HepG2 (cell line): ENCODE data around the gene REM2. TPM values are rescaled to one million over a fixed set of nuclear protein-coding genes. Genes with fewer than 3 reads are reported as not detected.

Experiments used
- ATAD3A ChIP-seq: sonication (generic); formaldehyde crosslinking; IDR thresholded peaks from 2 replicates; pipeline ENCODE4 v1.4.0; 2020; ENCODE audit warnings: missing genetic modification reagents
- RFX5 ChIP-seq: IDR thresholded peaks from 2 replicates; pipeline ENCODE4 v1.6.1; 2011; ENCODE audit warnings: low read depth, low read length, improper control_type of control experiment
- SKI ChIP-seq: fragments of 450-650 bp; IDR thresholded peaks from one replicate; pipeline ENCODE4 v1.6.1; 2018; ENCODE audit warnings: mild to moderate bottlenecking; ENCODE audit not compliant: partially characterized antibody
- ZNF274 ChIP-seq: sonication (generic); formaldehyde crosslinking; IDR thresholded peaks from 2 replicates; pipeline ENCODE4 v1.5.1; 2020; ENCODE audit warnings: mild to moderate bottlenecking, missing genetic modification reagents
- ZNF530 ChIP-seq: sonication (generic); formaldehyde crosslinking; IDR thresholded peaks from 2 replicates; pipeline ENCODE4 v1.5.0; 2020; ENCODE audit warnings: low read depth, mild to moderate bottlenecking, missing genetic modification reagents
- ZNF7 ChIP-seq: IDR thresholded peaks from 2 replicates; pipeline ENCODE4 v1.6.1; 2016; ENCODE audit warnings: missing biosample characterization, missing genetic modification reagents
- polyA plus RNA-seq, 8 experiments: library from polyadenylated mRNA; depleted of rRNA in 3 of 8; stranded (reverse) in 7 of 8; unstranded in 1 of 8; fragments of >200 nt; fragmentation: Illumina TruSeq in 4 of 8; extraction: Trizol in 4 of 8; gene quantifications; 2 replicates each; pipeline versions ENCODE4 v1.2.1 to v1.2.3, GENCODE V29; 2011 to 2016; ENCODE audit warnings: low read depth in 4 of 8, missing spikeins in 1 of 8, mixed read lengths in 1 of 8; ENCODE audit not compliant: insufficient read depth in 1 of 8
- total RNA-seq, 5 experiments: library from RNA; depleted of rRNA; stranded (reverse); fragments of >200 nt; fragmentation: Illumina TruSeq; extraction: Trizol; gene quantifications; 2 replicates each; pipeline ENCODE4 v1.2.3, GENCODE V29; 2016; ENCODE audit warnings: low read depth in 1 of 5
- TF ChIP-seq, protein P1 (sequence below): sonication (generic); formaldehyde crosslinking; IDR thresholded peaks from 2 replicates; pipeline ENCODE4 v1.4.0; 2020; ENCODE audit warnings: missing genetic modification reagents
- TF ChIP-seq, protein P2 (sequence below): IDR thresholded peaks from 2 replicates; pipeline ENCODE4 v1.6.1; 2012; ENCODE audit warnings: inconsistent platforms
- TF ChIP-seq, protein P3 (sequence below): sonication (generic); formaldehyde crosslinking; IDR thresholded peaks from 2 replicates; pipeline ENCODE4 v1.4.0; 2020; ENCODE audit warnings: mild to moderate bottlenecking, missing genetic modification reagents
- TF ChIP-seq, protein P4 (sequence below): sonication (generic); formaldehyde crosslinking; IDR thresholded peaks from 2 replicates; pipeline ENCODE4 v1.5.1; 2020; ENCODE audit warnings: mild to moderate bottlenecking, moderate library complexity, missing genetic modification reagents
- TF ChIP-seq, protein P5 (sequence below): sonication (generic); formaldehyde crosslinking; IDR thresholded peaks from 2 replicates; pipeline ENCODE4 v1.4.0; 2020; ENCODE audit warnings: mild to moderate bottlenecking, low read depth, missing genetic modification reagents
- TF ChIP-seq, protein P6 (sequence below): sonication (generic); formaldehyde crosslinking; IDR thresholded peaks from 2 replicates; pipeline ENCODE4 v1.5.0; 2020; ENCODE audit warnings: missing genetic modification reagents
- TF ChIP-seq, protein P7 (sequence below): sonication (generic); formaldehyde crosslinking; IDR thresholded peaks from 2 replicates; pipeline ENCODE4 v1.4.0; 2020; ENCODE audit warnings: missing genetic modification reagents

The REM2 gene
- total and polyA plus RNA-seq, 2 of the 13 experiments (the other 11 are each of a cell fraction or from before 2014, with no cell fraction given): 0.20 TPM; not detected in 1

DNA sequence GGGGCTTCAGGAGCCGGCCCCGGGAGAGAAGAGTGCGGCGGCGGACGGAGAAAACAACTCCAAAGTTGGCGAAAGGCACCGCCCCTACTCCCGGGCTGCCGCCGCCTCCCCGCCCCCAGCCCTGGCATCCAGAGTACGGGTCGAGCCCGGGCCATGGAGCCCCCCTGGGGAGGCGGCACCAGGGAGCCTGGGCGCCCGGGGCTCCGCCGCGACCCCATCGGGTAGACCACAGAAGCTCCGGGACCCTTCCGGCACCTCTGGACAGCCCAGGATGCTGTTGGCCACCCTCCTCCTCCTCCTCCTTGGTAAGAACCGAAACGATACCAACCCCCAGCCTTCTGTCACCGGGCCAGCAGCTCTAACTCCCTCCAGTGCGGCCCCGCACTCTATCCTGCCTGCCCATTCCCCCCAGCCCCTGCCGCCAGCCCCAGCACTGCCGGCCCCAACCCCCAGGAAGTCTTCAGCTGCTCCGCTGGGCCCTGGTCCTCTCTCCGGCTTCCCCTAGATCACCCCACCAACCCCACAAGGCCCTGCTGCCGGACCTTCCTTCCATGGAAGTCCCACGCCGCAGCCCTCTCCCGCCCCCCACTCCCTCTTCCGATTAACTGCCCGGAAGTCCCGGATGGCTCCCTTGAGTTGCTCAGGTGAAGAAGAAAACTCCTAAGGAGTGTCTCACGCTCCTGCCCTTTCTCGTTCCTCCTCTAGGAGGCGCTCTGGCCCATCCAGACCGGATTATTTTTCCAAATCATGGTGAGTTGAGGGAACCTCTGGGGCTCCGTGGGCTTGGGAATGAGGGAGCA, 10.8 kb upstream of the REM2 start (continued):
- TF ChIP-seq, protein P1, sequence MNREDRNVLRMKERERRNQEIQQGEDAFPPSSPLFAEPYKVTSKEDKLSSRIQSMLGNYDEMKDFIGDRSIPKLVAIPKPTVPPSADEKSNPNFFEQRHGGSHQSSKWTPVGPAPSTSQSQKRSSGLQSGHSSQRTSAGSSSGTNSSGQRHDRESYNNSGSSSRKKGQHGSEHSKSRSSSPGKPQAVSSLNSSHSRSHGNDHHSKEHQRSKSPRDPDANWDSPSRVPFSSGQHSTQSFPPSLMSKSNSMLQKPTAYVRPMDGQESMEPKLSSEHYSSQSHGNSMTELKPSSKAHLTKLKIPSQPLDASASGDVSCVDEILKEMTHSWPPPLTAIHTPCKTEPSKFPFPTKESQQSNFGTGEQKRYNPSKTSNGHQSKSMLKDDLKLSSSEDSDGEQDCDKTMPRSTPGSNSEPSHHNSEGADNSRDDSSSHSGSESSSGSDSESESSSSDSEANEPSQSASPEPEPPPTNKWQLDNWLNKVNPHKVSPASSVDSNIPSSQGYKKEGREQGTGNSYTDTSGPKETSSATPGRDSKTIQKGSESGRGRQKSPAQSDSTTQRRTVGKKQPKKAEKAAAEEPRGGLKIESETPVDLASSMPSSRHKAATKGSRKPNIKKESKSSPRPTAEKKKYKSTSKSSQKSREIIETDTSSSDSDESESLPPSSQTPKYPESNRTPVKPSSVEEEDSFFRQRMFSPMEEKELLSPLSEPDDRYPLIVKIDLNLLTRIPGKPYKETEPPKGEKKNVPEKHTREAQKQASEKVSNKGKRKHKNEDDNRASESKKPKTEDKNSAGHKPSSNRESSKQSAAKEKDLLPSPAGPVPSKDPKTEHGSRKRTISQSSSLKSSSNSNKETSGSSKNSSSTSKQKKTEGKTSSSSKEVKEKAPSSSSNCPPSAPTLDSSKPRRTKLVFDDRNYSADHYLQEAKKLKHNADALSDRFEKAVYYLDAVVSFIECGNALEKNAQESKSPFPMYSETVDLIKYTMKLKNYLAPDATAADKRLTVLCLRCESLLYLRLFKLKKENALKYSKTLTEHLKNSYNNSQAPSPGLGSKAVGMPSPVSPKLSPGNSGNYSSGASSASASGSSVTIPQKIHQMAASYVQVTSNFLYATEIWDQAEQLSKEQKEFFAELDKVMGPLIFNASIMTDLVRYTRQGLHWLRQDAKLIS (CRISPR knock-in tag): no peak
- TF ChIP-seq, protein P2, sequence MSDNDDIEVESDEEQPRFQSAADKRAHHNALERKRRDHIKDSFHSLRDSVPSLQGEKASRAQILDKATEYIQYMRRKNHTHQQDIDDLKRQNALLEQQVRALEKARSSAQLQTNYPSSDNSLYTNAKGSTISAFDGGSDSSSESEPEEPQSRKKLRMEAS: 0 out of 2 replicates have a peak, but pooled peaks have one; percentile 19
- TF ChIP-seq, protein P3, sequence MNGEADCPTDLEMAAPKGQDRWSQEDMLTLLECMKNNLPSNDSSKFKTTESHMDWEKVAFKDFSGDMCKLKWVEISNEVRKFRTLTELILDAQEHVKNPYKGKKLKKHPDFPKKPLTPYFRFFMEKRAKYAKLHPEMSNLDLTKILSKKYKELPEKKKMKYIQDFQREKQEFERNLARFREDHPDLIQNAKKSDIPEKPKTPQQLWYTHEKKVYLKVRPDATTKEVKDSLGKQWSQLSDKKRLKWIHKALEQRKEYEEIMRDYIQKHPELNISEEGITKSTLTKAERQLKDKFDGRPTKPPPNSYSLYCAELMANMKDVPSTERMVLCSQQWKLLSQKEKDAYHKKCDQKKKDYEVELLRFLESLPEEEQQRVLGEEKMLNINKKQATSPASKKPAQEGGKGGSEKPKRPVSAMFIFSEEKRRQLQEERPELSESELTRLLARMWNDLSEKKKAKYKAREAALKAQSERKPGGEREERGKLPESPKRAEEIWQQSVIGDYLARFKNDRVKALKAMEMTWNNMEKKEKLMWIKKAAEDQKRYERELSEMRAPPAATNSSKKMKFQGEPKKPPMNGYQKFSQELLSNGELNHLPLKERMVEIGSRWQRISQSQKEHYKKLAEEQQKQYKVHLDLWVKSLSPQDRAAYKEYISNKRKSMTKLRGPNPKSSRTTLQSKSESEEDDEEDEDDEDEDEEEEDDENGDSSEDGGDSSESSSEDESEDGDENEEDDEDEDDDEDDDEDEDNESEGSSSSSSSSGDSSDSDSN (CRISPR knock-in tag): peak; percentile 89
- TF ChIP-seq SKI (no peak), ZNF7 (CRISPR knock-in tag) (no peak), ZNF274 (CRISPR knock-in tag) (no peak; the same call in 1 of the 2 replicates), ATAD3A (CRISPR knock-in tag) (no peak), ZNF530 (CRISPR knock-in tag) (no peak), RFX5 (no peak)
- TF ChIP-seq, protein P4, sequence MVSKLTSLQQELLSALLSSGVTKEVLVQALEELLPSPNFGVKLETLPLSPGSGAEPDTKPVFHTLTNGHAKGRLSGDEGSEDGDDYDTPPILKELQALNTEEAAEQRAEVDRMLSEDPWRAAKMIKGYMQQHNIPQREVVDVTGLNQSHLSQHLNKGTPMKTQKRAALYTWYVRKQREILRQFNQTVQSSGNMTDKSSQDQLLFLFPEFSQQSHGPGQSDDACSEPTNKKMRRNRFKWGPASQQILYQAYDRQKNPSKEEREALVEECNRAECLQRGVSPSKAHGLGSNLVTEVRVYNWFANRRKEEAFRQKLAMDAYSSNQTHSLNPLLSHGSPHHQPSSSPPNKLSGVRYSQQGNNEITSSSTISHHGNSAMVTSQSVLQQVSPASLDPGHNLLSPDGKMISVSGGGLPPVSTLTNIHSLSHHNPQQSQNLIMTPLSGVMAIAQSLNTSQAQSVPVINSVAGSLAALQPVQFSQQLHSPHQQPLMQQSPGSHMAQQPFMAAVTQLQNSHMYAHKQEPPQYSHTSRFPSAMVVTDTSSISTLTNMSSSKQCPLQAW (CRISPR knock-in tag): peak; percentile 68
- TF ChIP-seq, protein P5, sequence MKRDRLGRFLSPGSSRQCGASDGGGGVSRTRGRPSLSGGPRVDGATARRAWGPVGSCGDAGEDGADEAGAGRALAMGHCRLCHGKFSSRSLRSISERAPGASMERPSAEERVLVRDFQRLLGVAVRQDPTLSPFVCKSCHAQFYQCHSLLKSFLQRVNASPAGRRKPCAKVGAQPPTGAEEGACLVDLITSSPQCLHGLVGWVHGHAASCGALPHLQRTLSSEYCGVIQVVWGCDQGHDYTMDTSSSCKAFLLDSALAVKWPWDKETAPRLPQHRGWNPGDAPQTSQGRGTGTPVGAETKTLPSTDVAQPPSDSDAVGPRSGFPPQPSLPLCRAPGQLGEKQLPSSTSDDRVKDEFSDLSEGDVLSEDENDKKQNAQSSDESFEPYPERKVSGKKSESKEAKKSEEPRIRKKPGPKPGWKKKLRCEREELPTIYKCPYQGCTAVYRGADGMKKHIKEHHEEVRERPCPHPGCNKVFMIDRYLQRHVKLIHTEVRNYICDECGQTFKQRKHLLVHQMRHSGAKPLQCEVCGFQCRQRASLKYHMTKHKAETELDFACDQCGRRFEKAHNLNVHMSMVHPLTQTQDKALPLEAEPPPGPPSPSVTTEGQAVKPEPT: no peak
- TF ChIP-seq, protein P6, sequence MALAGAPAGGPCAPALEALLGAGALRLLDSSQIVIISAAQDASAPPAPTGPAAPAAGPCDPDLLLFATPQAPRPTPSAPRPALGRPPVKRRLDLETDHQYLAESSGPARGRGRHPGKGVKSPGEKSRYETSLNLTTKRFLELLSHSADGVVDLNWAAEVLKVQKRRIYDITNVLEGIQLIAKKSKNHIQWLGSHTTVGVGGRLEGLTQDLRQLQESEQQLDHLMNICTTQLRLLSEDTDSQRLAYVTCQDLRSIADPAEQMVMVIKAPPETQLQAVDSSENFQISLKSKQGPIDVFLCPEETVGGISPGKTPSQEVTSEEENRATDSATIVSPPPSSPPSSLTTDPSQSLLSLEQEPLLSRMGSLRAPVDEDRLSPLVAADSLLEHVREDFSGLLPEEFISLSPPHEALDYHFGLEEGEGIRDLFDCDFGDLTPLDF: 0 out of 2 replicates have a peak, but pooled peaks have one; percentile 43
- TF ChIP-seq, protein P7, sequence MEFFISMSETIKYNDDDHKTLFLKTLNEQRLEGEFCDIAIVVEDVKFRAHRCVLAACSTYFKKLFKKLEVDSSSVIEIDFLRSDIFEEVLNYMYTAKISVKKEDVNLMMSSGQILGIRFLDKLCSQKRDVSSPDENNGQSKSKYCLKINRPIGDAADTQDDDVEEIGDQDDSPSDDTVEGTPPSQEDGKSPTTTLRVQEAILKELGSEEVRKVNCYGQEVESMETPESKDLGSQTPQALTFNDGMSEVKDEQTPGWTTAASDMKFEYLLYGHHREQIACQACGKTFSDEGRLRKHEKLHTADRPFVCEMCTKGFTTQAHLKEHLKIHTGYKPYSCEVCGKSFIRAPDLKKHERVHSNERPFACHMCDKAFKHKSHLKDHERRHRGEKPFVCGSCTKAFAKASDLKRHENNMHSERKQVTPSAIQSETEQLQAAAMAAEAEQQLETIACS (CRISPR knock-in tag): no peak
